GM15510 (cell line): ENCODE data around the gene DOCK4.

ENCODE experiments used
- POLR2A ChIP-seq: IDR thresholded peaks from 3 replicates; pipeline ENCODE4 v1.6.1; 2011; ENCODE audit warnings: borderline replicate concordance; ENCODE audit not compliant: insufficient read length; ENCODE audit errors: extremely low read depth

Gene DOCK4

DNA sequence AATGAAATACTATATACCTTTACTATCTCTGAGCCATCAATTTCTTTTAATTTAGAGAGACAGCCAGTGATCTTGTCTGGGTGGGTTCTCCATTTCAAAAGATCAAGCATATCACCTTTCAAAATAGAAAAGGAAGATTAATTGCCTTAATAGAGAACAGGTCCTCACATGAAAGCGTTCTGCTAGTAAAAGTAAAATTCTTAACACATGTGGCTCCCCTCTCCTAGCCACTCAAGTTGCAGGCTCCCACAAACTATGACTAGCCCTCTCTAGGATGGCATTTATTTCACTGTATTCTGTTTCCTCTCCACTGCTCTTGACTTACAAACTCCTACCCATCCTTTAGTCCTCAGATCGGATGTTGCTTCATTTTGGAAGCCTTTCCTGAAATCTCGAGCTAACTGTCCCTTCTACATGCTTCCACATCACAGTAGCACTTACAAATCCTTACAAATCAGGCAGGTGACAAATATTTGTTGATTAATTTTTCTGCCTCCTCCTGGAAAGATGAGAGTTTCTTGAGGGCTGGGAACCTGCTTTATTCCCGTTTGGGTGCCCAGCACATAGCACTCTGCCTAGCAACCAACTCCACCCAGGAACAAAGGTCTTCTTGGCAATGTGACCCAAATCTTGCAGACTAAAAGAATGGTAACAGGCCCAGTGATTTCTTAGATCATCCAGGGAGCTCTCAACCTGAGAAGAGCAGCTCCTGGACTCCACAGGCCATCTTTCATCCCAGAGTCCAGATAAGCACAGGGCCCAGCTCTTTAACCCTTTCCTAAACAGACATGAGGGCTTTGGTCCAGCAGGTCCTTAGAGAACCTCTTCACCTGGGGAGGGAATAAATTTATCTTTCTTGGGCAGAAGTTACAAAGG is 333.5 kb downstream of the DOCK4 start:
- no peak for TF ChIP-seq POLR2A

GRCh38 chr7:111871283-111871682 is 334.9 kb downstream of the DOCK4 start:
- TF ChIP-seq POLR2A = no peak

DNA sequence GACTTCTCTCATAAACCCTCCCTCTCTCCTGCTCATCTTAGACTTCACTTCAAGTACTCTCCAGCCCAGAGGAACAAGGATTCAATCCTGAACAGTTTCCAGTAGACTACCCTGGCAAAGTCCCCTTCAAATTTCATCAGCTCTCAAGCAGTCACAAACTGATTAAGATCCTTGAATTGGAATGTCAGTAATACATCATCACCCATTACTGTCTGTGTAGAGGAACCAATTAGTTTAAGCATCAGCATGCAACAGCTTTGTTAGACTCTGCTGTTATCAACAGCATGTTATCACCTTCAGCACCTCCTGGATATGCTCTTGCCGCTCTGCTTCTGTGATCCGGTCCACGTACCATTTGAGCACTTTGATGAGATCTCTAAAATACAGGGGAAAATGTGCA is 336.9 kb downstream of the DOCK4 start:
- TF ChIP-seq POLR2A = no peak

DNA sequence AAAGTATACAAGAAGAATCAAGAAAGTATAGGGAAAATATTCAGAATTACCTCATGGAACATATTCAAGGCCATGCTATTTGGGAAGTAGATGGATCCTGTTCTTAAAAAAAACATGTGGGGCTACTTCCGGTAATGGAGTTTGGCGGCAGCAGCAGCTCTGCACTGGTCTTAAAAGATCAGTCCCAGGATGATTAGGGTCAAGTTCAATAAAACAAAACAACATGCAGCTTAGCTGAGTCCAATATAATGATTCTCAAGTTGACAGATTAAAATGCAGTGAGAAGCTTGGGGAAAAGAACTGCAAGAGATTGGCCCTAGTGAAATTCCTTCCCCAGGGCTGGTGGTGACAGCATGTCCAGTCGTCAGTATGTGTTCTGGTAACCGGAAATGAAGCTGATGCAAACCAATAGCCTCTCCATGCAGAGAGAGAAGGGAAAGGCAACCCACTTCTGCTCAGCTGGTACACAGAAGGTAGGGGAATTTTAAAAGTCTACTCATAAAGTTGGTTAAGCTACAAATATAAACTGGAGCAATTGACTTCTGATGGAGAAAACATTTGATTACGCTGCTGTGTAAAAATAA is 338.8 kb downstream of the DOCK4 start:
- TF ChIP-seq POLR2A = no peak

GRCh38 chr7:111866787-111867186 is 339.4 kb downstream of the DOCK4 start:
- no peak for TF ChIP-seq POLR2A

DNA sequence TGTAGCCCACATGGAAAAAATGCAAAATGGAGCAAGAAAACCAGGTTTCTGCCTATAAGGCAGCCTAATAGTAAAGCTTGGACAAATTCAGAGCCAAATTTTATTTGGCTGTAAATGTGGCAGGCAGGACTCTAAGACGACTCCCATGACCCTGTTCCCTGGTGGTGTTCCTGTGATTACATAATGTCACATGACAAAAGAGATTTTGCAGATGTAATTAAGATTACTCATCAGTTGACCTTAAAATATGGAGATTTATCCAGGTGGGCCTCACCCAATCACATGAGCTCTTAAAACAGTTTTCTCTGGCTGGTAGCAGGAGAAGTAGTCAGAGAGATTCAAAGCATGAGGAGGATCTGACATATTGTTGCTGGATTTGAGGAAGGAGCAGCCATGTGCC is 340.8 kb downstream of the DOCK4 start:
- no peak for TF ChIP-seq POLR2A

DNA sequence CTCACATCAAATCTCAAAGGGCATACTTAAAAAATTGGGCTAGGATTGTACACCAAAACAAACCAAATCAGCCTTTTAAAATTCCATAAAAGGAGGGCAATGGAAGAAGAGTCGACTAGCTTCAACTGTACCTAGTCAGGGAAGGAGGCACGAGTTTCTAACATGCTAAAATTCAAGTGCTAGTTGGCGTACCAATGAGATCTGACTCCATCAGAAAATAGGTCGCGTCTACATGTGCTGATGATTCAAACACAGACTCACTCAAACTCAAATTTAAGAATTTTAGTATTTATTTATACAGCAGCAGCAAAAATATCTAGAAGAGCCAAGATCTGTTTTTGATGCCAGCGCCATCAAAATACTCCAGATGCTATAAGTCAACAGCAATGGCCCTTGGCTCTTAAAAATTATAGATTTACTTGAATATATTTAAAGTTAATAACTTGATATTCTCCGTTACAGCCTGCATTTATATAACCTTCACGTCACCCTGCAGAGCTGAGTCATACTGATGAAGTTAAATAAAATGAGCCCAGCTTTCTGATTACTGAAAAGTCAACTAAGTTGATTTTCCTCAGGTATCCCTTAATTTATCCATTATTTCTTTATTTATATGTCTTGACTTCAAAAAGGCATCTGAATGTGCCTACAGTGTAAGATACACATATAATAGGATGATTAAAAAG is 341.8 kb downstream of the DOCK4 start:
- no peak for TF ChIP-seq POLR2A

- no peak for TF ChIP-seq POLR2A
Measured at GRCh38 chr7:111863269-111863668, 342.9 kb downstream of the DOCK4 start.

DNA sequence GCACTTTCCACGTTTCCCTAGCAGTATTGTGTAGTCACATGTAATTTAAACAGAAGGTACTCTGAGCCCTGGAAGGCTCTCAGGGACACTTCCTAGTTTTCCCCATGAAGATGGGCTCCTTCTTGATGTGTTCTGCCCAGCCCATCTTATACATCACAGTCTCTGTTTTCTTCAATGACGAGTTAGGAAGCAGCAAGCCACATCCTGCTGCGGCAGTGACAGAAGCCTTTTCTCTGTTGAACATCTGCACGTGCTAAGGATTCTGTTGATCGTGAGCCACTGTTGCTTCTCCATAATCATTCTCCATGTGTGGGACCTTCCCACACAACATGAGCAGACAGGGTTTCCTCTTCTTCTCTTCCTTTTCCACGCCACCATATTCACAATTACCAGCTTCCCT is 346.0 kb downstream of the DOCK4 start:
- no peak for TF ChIP-seq POLR2A

- no peak for TF ChIP-seq POLR2A
Measured at GRCh38 chr7:111858331-111858730, 347.9 kb downstream of the DOCK4 start.

- TF ChIP-seq POLR2A = no peak
Measured at GRCh38 chr7:111855842-111856227, 350.4 kb downstream of the DOCK4 start.

DNA sequence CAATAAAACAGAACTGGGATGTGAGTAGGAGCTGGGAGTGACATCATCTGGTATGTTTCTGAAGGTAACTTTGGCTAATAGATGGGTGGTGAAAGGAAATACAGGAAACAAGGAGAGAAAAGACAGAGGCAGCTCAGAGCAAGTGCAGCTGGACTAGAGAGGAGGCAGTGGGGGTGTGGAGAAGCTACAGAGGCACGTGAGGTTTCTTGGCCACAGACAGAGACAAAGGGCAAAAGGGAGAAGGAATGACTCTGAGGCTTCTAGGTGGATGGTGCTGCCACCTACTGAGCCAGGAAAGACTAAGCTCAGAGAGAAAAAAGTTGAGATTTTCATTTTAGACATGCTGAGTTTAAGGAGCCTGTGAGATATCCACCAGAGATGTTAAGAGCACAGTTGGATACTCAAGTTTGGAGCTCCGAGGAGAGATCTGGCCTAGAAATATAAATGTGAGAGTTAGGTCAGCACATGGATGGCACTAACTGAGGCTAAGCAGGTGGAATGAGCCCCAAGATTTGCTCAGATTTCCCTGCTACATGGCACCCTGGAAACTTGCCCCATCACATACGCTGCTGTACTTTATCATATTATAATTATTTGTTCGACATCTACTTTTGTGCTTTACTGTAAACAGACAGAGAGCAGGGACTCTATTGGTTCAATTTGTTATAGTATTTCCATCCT is 350.9 kb downstream of the DOCK4 start:
- TF ChIP-seq POLR2A = no peak

DNA sequence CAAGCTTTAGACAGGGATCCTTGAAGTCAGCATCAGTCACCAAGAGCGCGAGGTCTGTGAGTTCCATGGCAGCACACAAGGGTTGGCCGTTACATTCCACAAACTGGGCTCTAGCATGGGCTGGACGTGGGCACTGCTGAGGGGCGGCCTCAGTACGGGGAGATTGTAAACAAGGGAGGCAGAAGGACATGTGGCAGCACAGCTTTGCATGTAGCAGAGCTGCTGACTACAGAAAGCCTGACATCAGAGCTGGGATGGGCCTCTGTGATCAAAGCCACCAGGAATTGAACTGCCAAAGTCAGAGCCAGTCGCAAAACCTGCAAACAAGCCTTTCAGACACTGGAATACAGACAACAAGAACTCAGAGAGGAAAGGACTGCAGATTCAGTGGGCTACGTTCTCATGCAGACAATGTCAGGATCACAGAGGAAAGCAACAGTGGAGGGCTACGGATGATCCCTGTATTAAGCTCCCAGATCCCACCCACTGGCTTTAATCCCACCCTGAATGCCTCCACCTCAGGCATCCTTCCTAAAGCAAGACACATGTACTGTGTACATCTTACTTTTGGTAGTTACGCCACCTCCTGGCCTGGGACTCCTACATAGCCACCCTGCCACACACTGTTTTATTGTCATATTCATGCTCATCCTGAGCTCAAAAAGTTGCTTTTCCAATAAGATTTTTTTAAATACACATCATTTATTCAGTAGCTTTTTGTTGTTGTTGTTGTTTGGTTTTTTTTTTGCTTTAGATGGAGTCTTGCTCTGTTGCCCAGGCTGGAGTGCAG is 352.8 kb downstream of the DOCK4 start:
- no peak for TF ChIP-seq POLR2A

DNA sequence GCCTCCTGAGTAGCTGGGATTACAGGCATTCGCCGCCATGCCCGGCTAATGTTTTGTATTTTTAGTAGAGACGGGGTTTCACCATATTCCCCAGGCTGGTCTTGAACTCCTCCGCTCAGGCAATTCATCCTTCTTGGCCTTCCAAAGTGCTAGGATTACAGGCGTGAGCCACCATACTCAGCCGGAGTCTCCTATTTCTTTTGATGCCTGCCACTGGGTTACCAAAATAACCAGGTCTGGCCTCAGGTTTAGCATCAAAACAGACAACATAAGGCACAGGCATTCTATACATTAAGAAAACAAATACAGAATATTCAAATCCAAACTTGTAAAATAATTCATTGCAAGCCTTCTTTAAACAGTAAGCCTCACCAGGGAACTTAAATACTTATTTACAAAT is 354.1 kb downstream of the DOCK4 start:
- no peak for TF ChIP-seq POLR2A

DNA sequence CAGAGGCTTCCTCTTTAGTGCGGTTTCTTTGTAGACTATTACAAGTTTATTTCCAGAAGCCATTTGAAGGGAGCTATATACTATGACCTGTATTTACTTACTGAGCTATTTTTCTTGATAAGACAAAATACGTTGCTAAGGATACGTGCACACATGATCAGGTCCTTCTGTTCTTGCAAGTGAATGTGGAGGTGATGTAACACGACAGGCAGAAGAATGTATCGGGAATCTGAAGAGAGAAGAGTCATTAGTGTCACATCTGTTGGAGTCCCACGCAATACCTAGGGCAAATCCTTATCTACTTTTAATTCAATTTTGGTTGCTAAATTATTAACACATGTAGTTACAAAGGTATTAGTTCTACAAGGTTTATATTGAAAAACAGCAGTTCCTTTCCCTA is 359.3 kb downstream of the DOCK4 start:
- TF ChIP-seq POLR2A = no peak

DNA sequence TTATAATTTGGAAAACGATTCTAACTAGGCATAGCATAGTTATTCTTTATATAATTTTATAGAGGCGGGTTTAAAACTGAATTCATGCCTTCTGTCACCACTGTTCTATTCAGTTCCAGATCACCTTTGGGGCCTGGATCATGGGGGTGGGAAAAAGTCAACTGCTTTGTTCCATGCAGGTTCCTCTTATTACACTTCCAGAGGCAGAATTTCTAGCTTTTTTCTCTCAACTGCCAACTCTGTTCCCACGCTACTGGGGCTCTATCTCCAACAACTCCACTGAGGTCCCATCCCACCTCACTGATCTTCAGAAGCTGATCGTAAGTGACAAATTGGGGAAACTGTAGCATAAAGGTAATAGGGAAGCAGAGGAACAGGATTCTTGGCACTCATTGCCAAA is 360.3 kb downstream of the DOCK4 start:
- no peak for TF ChIP-seq POLR2A
